ENCODE results near the gene CSH2. TPM values are rescaled to one million over a fixed set of nuclear protein-coding genes. Genes with fewer than 3 reads are reported as not detected.

CSH2 gene
- total RNA-seq, 1 donor from 2014 or later: not detected

DNA sequence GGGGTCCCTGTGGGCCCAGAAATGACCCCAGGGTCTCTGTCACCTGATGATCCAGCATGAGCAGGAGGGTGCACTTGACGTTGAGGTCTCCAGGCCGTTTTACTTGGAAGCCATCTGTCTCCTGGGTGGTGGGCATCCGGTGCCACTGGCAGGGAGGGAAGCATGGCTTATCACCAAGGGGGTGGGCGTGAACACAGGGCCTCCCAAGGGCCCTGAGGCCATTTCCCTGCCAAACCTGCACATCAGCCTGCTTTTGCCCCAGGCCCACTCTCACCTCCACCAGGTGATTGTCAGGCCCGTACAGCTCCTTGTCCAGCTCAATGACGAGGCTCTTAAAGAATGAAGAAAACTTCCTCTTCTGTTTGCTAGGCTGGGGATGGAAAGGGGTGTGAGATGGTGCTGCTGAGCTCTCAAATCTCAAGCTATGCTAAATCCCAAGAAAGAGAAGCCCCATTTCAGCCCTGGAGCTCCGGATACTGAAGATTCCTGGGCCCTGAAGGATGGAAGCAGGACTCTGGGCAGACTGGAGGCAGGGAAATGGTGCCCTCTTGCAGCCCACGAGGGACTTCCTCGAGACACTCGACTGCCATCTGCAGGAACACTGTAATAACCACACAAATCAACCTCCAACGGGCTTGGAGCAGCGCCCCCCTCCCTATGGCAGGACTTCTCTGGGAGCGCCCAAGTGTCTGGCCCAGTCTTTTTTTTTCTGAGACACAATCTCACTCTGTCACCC, 38.9 kb downstream of the CSH2 start:
- H3K36me3 ChIP-seq: peaks cover 3% of the 10 kb centered on the region
- no peak overlapping the region for H3K4me2 ChIP-seq
- no peak overlapping the region for H3K27ac Mint-ChIP-seq

DNA sequence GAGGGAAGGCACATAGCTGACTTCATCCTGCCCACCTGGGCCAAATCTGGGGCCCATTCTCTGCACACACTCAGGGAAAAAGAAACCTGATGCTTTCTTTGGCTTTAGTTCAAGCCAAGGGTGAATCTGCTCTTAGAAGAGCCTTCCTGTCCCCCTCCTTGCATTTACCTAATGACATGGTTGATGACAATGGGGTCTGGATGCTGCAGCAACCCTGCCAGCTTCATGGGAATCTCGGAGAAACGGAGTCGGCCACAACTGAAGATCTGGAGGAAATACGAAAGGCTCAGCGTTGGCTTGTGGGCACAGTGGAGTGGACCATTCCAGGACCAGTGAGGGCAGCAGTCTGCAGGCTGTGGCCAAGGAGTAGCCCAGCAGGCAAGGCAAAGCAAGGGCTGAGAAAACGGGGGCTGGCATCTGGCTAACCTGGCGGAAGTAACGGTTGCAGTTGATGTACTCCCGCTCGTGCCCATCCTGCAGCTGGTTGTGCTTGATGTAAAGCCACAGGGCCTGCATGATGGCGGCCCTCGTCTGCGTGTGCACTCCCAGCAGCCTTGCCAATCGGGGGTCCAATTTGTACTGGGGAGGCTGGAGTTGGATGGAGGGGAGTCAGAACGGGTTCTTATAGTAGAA, 39.6 kb downstream of the CSH2 start:
- Mint-ChIP-seq H3K4me3 (peak overlapping the region; percentile 24), H3K4me1 (peaks cover 11% of the 10 kb centered on the region), H3K9me3 (no peaks in the 10 kb centered on the region), H3K27ac (no peak overlapping the region), H3K27me3 (ENCODE audit: insufficient read depth, low read depth) (peaks cover 5% of the 10 kb centered on the region), H3K36me3 (peaks cover 33% of the 10 kb centered on the region)
- Histone ChIP-seq H3K4me1 (peaks cover 5% of the 10 kb centered on the region), H3K9ac (no peak overlapping the region), H3K4me3 (no peak overlapping the region), H3K27me3 (no peaks in the 10 kb centered on the region), H3K36me3 (peaks cover 5% of the 10 kb centered on the region), H3F3A (ENCODE audit: low read depth) (peaks cover 25% of the 10 kb centered on the region), H4K20me1 (ENCODE audit: low read depth) (peaks cover 10% of the 10 kb centered on the region), H3K4me2 (no peak overlapping the region), H3K27ac (no peak overlapping the region), H2AFZ (replicated peaks) (no peak overlapping the region), H3K79me2 (ENCODE audit: low read depth) (peaks cover 25% of the 10 kb centered on the region), H3K9me3 (ENCODE audit: low read depth) (no peaks in the 10 kb centered on the region)
- DNase-seq (ENCODE audit: low spot score): no peak
- TF ChIP-seq, protein P1, sequence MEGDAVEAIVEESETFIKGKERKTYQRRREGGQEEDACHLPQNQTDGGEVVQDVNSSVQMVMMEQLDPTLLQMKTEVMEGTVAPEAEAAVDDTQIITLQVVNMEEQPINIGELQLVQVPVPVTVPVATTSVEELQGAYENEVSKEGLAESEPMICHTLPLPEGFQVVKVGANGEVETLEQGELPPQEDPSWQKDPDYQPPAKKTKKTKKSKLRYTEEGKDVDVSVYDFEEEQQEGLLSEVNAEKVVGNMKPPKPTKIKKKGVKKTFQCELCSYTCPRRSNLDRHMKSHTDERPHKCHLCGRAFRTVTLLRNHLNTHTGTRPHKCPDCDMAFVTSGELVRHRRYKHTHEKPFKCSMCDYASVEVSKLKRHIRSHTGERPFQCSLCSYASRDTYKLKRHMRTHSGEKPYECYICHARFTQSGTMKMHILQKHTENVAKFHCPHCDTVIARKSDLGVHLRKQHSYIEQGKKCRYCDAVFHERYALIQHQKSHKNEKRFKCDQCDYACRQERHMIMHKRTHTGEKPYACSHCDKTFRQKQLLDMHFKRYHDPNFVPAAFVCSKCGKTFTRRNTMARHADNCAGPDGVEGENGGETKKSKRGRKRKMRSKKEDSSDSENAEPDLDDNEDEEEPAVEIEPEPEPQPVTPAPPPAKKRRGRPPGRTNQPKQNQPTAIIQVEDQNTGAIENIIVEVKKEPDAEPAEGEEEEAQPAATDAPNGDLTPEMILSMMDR (IDR thresholded peaks at IDR 0.05): no peak
- TF ChIP-seq EZH2phosphoT487 (IDR thresholded peaks at IDR 0.05) (no peak), EZH2 (IDR thresholded peaks at IDR 0.05) (no peak)

More for the DNA sequence above, 38.9 kb downstream of the CSH2 start:
- Mint-ChIP-seq H3K4me3 (no peak overlapping the region), H3K4me1 (peaks cover 13% of the 10 kb centered on the region), H3K27me3 (ENCODE audit: insufficient read depth, low read depth) (peaks cover 5% of the 10 kb centered on the region), H3K9me3 (no peaks in the 10 kb centered on the region), H3K36me3 (peaks cover 32% of the 10 kb centered on the region)
- Histone ChIP-seq H2AFZ (replicated peaks) (no peak overlapping the region), H3K9me3 (ENCODE audit: low read depth) (no peaks in the 10 kb centered on the region), H3K4me3 (no peak overlapping the region), H3K79me2 (ENCODE audit: low read depth) (peaks cover 25% of the 10 kb centered on the region), H3F3A (ENCODE audit: low read depth) (peaks cover 32% of the 10 kb centered on the region), H3K9ac (no peak overlapping the region), H3K27me3 (no peaks in the 10 kb centered on the region), H3K4me1 (peaks cover 12% of the 10 kb centered on the region), H4K20me1 (ENCODE audit: low read depth) (peaks cover 10% of the 10 kb centered on the region), H3K27ac (no peak overlapping the region)
- peak; percentile 82 for DNase-seq (ENCODE audit: low spot score)
- no peak for TF ChIP-seq EZH2phosphoT487 (IDR thresholded peaks at IDR 0.05)
- TF ChIP-seq EZH2 (IDR thresholded peaks at IDR 0.05): no peak
- TF ChIP-seq, protein P1 (IDR thresholded peaks at IDR 0.05): peak; percentile 64

DNA sequence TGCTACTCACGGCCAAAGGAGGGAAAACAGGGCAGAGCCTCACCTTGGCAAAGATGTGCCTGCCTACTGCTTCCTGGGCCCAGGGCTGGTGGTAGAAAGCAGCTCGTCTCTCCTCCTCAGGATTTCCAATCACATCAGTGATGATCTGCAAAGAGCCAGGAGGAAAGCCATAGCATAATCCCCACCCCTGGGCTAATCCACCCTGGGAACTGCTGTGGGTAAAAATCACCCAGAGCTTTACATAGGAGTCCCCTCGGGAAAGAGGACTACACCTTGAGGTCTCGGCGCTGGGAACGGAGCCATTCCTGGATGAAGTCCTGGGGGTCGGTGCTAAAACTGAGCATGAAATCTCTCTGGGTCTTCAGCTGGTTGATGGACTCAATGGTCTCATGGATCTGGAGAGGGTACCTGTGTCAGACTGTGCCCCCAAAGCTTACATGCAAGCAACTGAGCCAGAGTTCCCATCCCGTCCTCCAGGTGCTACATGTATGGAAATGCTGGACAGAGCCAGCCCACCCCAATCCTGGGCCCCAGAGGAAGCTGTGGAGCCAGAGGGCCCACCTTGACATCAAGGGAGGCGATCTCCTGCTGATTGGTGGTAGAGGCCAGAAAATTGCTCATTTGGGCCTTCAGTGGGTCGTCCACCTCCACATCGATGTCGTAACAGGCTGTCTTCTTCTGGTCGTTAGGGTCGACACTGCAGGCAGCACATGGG, 40.3 kb downstream of the CSH2 start:
- peaks cover 22% of the 10 kb centered on the region for H3F3A ChIP-seq (ENCODE audit: low read depth)
- H2AFZ ChIP-seq (replicated peaks): no peak overlapping the region
- no peak overlapping the region for H3K27ac Mint-ChIP-seq
- H3K4me3 ChIP-seq: no peak overlapping the region
- H3K4me2 ChIP-seq: no peak overlapping the region
- H3K27ac ChIP-seq: no peak overlapping the region
- H3K36me3 ChIP-seq: peaks cover 5% of the 10 kb centered on the region
- H3K9me3 Mint-ChIP-seq: no peaks in the 10 kb centered on the region
- peaks cover 5% of the 10 kb centered on the region for H3K4me1 ChIP-seq
- H3K79me2 ChIP-seq (ENCODE audit: low read depth): peaks cover 25% of the 10 kb centered on the region
- no peaks in the 10 kb centered on the region for H3K9me3 ChIP-seq (ENCODE audit: low read depth)
- H3K4me3 Mint-ChIP-seq: no peak overlapping the region
- H3K27me3 Mint-ChIP-seq (ENCODE audit: insufficient read depth, low read depth): peaks cover 5% of the 10 kb centered on the region
- peaks cover 11% of the 10 kb centered on the region for H3K4me1 Mint-ChIP-seq
- TF ChIP-seq EZH2 (IDR thresholded peaks at IDR 0.05): no peak
- no peak for TF ChIP-seq EZH2phosphoT487 (IDR thresholded peaks at IDR 0.05)
- TF ChIP-seq, protein P1 (IDR thresholded peaks at IDR 0.05): no peak
- peaks cover 33% of the 10 kb centered on the region for H3K36me3 Mint-ChIP-seq
- no peak overlapping the region for H3K9ac ChIP-seq
- peaks cover 8% of the 10 kb centered on the region for H4K20me1 ChIP-seq (ENCODE audit: low read depth)
- no peak for DNase-seq (ENCODE audit: low spot score)
- H3K27me3 ChIP-seq: no peaks in the 10 kb centered on the region

Data from neural progenitor cell (in vitro differentiated cells).